Measurements from ENCODE around the gene CRLF3. TPM values are rescaled to one million over a fixed set of nuclear protein-coding genes. Genes with fewer than 3 reads are reported as not detected.
"Not testable (repeated sequence)": the region's sequence is repeated elsewhere in the genome, so short reads cannot be mapped to it uniquely, and the experiment has no call there.

CRLF3 gene
- total RNA-seq, 2 donors from 2014 or later = 6.3 to 7.4 TPM

DNA sequence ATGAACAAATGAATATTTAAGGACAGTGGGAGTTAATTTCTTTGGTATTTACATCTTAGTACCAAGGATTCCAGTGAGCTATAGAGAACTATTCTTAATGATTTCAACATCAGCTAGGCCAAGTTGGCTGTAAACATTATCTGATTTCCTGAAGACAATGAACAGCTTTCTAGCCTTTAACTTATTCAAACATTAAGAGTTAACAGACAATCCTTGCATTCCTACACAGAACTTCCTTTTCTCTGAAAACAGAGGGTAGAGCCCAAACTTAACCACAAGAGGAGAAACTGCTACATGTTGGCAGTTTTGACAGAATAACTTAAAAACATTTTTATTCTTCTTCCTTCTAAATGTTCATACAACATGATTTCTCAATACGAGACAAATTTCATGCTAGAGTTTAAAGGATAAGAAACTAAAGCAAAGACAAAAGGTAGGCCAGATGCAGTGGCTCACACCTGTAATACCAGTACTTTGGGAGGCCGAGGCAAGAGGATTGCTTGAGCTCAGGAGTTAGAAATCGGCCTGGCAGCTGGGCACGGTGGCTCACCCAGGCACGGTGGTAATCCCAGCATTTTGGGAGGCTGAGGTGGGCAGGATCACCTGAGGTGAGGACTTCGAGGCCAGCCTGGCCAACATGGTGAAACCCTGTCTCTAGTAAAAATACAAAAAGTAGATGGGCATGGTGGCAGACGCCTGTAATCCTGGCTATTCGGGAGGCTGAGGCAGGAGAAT is 4.4 kb downstream of the CRLF3 start:
- intact Hi-C loops (cut with DNase I) = no loop called here
- DNase-seq = no peak

DNA sequence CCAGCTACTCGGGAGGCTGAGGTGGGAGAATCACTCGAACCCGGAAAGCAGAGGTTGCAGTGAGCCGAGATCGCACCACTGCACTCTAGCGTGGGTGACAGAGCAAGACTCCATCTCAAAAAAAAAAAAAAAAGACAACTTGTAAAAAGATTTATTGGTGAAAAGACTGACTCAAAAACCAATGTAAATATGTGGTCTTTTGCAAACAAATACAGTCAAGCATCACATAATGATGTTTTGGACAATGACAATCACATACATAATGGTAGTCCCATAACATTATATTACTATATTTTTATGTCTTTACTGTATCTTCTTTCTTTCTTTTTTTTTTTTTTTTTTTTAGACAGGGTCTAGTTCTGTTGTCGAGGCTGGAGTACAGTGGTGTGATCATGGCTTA is 8.3 kb downstream of the CRLF3 start:
- intact Hi-C loops (cut with DNase I) = no loop called here
- no peak for ATAC-seq
- no peak for DNase-seq

More for the DNA sequence above, 4.4 kb downstream of the CRLF3 start:
- ATAC-seq = no peak

DNA sequence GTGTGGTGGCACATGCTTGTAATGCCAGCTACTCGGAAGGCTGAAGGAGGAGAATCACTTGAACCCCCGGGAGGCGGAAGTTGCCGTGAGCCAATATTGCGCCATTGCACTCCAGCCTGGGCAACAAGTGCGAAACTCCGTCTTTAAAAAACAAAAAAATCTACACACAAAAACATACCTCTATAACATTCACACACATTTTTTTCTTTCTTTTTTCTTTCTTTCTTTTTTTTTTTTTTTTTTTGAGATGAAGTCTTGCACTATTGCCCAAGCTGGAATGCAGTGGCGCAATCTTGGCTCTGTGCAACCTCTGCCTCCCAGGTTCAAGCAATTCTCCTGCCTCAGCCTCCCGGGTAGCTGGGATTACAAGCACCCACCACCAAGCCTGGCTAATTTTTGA is 9.6 kb downstream of the CRLF3 start:
- intact Hi-C loops (cut with DNase I); DNase-seq; ATAC-seq: not testable (repeated sequence)

DNA sequence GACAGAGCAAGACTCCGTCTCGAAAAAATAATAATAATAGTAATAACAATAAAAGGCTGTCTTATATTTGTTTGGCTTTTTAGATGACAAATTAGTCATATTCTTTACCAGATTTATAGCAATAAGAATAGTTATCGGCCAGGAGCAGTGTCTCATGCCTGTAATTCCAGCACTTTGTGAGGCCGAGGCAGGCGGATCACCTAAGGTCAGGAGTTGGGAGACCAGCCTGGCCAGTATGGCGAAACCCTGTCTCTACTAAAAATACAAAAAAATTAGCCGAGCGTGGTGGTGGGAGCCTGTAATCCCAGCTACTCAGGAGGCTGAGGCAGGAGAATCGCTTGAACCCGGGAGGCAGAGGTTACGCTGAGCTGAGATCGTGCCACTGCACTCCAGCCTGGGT is 10.3 kb downstream of the CRLF3 start:
- DNase-seq; intact Hi-C loops (cut with DNase I); ATAC-seq: not testable (repeated sequence)

DNA sequence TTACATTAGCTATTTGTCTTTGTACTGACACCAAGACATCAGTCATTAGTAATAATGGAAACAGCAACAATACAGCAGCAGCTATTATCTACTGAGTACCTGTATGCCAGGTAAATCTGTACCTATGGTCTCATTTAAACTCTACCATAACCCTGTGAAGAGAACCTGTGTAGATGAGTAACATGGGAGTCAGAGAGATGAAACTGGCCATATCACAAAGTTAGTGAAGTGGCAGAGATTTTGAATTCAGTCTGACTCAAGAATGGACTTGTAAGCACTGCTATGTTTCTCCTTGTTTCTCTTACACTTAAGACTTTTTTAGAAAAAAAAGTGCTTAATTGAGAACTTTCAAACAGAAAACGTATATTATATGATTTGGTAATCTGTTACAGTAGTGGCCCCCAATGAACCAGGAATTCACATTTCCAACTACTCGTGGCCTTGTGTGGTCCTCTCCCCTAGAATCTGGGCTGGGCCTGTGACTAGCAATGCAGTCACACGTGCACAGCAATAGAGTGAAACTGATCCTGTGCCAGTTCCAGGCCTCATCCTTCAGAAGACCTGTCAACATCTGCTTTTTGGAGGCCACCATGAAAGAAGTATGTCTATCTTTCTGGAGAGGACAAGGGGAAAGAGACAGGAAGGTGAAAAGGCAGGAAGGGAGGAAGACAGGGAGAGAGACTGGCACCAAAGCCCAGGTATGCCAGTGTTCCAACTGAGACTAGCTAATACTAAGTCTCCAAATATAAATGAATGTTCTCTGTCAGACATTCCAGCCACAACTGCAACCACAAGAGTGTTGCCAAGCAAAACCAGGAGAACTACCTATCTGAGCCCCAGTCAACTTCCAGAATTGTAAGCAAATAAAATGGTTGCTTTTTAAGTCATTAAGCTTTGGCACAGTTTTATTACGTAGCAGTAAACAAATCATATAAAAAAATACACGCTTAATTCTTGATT is 12.0 kb downstream of the CRLF3 start:
- intact Hi-C loops (cut with DNase I) = no loop called here
- ATAC-seq (no peak), DNase-seq (no peak)

DNA sequence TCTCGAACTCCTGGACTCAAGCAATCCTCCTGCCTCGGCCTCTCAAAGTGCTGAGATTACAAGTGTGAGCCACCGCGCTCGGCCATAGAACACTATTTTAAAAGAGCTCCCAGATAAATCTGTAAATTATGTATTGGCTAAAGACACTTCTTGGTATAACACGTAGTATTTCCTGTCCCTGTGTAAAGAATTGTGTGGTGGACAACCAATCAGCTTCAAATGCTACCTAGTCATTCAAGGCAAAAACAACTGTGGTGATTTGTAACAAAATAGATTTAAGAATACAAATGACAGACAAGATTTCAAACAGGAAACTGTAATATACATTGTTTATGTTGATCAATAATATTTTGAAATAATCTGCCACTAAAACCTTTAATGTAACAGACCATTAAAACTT is 14.6 kb downstream of the CRLF3 start:
- intact Hi-C loops (cut with DNase I) = no loop called here
- no peak for ATAC-seq
- DNase-seq = no peak

DNA sequence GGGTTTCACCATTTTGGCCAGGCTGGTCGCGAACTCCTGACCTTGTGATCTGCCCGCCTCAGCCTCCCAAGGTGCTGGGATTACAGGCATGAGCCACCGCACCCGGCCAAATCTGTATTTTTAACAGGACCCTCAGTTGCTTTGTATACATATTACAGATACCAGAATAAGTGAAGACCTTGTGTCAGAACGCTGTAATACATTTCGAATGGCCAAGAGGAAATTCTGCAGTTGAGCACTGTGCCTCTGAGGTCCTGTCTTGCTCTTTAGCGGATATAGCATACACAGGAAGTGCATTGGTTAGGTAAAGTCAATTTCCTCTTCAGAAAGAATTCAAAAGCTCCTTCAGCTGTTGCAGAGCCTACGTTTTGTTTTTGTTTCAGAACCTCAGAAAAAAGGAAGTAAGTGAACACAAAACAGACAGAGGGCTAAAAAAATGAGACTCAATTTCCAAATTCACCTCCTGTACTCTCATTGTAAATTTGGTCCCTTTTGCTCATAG is 15.7 kb downstream of the CRLF3 start:
- intact Hi-C loops (cut with DNase I) = no loop called here
- ATAC-seq (peak; percentile 56 to 79), DNase-seq (no peak)

DNA sequence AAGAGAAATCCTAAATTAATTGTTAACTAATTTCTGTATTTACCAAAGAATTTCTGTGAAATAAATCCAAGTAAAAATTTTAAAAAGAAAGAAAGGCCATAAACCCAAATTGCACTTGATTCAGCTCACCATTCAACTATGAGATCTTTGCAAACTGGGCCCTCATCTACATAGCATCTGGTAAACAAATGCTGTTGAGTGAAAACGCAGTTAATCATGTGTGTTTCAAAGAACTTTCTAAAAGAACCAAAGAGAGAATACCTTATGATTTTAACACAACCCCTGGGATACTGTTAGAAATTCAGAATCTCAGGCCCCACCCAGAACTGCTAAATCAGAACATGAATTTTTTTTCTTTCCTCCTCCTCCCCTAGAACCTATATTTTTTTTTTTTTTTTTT is 16.6 kb downstream of the CRLF3 start:
- no peak for ATAC-seq
- intact Hi-C loops (cut with DNase I) = no loop called here
- no peak for DNase-seq

DNA sequence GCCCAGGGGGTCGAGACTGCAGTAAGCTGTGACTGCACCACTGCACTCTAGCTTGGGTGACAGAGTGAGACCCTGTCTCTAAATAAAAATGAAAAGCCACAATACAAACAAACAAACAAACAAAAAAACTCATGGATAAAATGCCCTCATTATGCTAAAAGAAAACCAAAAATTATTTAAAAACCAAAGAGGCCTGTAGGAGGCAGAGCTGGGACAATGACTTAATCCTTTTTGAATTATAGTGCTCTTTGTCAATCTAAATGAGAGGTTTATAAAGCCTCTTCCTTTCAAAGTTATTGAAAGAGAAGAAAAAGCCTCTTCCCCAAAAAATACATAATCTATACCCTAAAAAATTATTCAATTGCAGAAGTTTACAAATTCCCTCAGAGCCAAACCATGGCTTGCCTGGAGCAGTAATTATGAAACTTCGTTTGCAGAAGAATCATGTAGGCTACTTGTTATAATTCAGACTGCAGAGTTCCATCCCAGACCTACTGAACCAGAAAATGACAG is 18.5 kb downstream of the CRLF3 start:
- DNase-seq (no peak), ATAC-seq (no peak)
- intact Hi-C loops (cut with DNase I) = no loop called here

DNA sequence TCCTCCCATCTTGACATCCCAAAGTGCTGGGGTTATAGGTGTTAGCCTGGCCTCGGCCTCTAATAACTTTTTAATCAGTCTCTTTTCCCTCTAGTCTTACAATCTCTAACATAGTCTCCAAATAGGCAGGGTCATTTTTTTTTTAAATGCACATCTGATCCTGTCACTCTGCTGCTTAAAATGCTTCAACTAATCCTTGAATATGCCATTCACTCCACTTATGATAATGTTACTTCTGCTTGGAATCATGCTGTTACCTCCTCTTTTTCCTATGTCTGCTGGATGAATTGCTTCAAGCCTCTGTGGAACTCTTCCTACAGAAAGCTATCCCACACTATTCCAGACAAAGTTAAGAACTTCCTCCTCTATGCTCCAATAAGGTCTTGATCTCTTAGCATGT is 22.8 kb downstream of the CRLF3 start:
- DNase-seq (no peak), ATAC-seq (no peak)
- intact Hi-C loops (cut with DNase I) = no loop called here

DNA sequence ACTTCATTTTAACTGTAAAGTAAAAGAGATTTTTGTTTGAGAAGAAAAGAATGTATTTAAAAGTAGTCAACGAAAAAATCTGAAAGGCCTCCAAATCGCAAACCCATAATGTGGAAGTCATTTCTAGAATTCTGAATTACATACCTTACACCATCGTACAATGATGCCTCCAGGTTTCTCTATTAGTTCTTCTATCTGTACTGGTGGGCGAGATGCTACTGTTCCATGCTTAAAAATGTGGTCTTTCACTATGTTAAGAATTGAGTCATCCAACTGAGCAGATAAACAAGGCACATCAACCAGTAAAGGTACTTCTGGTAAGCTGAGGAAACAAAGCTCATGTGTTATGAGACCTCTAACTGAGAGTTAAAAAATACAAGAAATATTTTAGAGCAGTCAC is 28.5 kb downstream of the CRLF3 start:
- DNase-seq (no peak), ATAC-seq (no peak)
- intact Hi-C loops (cut with DNase I) = no loop called here

DNA sequence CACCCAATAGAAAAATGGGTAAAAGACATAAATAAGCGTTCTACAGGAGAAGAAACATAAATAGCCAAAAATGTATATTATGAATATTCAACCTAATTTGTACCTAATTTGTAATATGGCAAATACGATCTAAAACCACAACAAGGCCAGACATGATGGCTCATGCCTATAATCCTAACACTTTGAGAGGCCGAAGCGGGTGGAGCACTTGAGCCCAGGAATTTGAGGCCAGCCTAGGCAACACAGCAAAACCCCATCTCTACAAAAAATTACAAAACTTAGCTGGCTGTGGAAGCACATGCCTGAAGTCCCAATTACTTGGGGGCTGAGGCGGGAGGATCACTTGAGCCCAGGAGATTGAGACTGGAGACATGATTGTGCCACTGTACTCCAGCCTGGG is 30.1 kb downstream of the CRLF3 start:
- ATAC-seq (no peak), DNase-seq (no peak)
- intact Hi-C loops (cut with DNase I) = no loop called here

DNA sequence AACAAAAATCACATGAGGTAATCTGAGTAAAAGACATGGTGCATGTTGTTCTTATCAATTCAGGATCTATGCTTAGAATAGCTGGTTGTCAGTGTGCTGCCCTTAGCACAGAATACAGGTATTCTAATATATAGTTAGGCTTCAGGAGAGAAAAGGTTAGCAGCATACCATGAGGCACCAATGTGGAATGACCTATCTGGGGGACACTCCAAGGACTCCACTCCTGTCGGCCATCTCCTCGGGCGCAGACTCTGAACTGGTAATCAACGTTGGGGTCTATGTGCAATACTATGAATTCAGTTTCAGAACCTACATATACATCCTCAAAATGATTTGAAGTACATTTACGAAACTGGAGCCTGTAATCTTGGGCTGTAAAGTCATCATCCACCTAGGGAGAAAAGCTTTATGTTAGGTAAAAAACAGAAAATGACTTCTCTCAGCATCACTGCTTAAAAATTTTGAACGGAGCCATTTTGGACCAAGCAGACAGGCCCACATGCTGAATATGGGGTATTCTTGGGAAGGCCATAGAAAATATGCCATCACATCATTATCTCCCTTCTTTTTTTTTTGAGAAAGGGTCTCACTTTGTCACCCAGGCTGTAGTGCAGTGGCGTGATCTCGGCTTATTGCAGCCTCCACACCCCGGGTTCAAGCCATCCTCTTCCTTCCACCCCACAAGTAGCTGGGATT is 31.1 kb downstream of the CRLF3 start:
- no peak for DNase-seq
- intact Hi-C loops (cut with DNase I) = no loop called here
- ATAC-seq = no peak

DNA sequence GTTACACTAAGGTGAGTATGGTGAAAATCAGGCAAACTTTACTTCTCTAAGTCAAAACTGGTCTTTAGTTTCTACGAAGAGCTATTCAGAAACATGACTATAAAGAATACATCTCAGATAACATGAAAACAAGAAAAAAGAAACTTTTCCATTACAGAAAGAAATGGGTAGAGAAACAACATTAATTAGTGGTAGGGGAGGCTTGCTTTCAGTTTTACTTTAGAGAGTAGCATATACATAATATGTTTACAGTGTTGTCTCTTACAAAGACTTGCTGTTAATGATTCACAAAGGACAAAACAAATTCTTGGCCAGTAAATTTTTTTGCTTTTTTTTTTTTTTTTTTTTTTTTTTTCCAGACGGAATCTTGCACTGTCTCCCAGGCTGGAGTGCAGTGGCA is 34.2 kb downstream of the CRLF3 start:
- intact Hi-C loops (cut with DNase I) = no loop called here

DNA sequence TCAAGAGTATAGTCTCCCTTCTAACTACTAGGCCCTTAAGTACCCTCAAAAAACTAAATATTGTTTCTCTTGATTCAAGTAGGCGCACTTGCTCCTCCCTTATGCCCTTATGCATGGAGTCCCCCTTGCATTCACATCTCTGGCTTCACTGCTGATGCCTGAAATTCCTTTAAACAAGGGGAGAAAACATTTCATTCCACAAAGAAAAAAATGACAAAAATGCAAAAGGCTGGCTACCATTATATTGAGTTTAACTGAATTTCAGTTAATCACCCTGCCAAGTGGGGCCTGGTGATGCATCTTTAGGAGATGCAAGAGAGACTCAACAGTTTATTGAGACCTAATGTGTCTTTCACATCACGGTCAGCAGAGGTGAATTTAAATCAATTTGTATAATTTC is 35.6 kb downstream of the CRLF3 start:
- no peak for DNase-seq
- ATAC-seq = no peak
- intact Hi-C loops (cut with DNase I) = no loop called here

More for the DNA sequence above, 34.2 kb downstream of the CRLF3 start:
- DNase-seq = no peak
- ATAC-seq = no peak

DNA sequence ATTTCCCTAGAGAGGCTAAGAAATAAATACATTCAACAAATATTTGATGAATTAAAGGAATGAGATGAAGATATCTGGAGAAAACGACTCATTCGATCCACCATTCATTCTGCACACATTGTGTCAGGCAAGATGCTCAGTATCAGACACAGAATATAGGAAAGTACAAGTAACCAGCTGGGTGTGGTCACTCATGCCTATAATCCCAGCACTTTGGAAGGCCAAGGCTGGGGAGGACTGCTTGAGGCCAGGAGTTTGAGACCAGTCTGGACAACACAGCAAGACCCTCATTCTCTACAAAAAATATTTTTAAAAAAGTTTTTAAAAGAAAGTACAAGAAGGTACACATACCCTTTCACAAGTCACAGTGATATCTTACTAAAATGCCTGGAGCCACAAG is 42.3 kb downstream of the CRLF3 start:
- ATAC-seq (no peak), DNase-seq (no peak)
- intact Hi-C loops (cut with DNase I) = no loop called here

DNA sequence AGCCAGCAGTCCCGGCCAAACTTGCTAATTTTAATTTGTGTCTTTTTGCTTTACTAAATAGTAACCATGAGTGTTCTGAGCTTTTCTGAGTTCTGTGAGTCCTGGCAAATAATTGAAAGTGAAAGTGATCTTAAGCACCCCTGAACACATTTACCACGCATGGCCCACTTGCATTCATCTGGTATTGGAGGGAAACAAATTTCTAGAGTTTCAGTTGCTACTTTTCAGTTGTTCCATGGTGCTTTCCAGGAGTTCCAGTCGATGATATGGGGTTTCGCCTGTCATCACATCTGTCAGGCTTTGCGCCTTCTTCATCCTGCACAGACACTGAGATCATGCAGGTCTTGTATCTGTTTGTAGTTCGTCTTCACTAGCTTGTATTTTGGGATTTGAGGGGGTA is 44.1 kb downstream of the CRLF3 start:
- intact Hi-C loops (cut with DNase I) = no loop called here
- ATAC-seq (no peak), DNase-seq (no peak)

DNA sequence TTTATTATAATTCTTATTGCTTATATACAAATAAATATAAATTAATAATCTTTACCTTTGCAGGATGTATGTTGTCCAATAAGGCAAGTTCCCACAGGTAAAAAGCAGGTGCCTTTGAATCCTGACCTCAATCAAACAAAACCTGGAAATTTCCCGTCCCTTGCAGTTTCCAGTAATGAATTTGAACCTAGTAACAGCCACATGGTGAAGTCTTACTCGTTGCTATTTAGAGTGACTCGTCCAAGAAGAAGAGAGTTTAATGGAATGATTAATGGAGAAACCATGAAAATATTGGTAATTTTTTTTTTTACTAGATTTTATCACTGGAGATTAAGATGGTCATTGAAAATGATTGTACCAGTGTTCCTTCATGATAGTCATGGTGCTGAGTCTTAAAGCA is 55.7 kb downstream of the CRLF3 start:
- intact Hi-C loops (cut with DNase I); DNase-seq; ATAC-seq: not testable (repeated sequence)

DNA sequence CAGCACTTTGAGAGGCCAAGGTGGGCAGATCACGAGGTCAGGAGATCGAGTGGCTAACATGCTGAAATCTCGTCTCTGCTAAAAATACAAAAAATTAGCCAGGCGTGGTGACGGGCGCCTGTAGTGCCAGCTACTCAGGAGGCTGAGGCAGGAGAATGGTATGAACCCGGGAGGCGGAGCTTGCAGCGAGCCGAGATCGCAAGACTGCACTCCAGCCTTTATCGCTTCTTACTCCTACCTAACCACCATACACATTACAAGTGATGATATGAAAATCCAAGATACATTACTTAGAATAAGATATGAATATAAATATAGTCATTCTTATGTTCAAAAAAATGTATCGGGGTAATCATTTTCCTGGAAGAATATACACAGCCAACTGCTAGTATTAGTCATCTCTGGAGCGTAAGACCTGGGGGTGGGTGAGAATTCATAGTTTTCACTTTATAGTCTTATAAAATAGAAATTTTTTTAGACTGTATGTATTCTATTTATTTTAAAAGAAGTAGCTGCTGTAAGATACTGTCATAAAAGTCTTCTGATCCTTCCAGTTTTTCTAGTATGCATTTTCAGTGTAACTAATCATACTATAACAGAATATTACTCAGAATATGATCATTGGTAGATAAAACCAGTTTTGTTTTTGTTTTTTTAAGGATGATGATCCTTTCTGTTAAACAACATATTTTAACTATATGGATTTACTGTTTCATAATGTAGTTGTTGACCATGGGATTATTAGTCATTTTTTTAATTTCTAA is 56.7 kb downstream of the CRLF3 start:
- DNase-seq; ATAC-seq; intact Hi-C loops (cut with DNase I): not testable (repeated sequence)
